ENCODE measurements around the gene ELOVL5. TPM values are rescaled to one million over a fixed set of nuclear protein-coding genes. Genes with fewer than 3 reads are reported as not detected.
A peak's percentile ranks its signal among the peaks of the same experiment; 100 is the strongest.
"Not testable (repeated sequence)": the region's sequence is repeated elsewhere in the genome, so short reads cannot be mapped to it uniquely, and the experiment has no call there.

ELOVL5 gene
- total and polyA plus RNA-seq, 2 donors: 62.8 to 75.6 TPM

DNA sequence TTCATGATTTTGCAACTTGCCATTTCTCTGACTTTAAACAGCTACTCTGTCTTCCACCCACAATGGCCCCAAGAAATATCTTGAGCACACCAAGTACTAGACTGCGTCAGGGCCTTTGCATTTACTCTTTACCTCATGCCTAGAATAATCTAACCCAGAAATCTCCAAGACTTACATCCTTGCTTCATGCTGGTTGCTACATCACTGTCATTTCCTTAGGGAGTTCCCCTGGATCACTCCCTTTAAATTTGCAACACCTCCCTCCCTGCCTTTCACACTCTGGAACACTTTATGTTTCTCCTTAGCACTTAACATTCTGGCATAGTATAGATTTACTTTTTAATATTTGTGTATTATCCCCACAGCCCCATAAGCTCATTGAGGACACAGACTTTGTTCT, 4.9 kb upstream of the ELOVL5 start:
- no peaks in the 10 kb centered on the region for H3K27me3 ChIP-seq (ENCODE audit: control insufficient read depth in 2 of 2, insufficient read depth in 1 of 2, low read length in 1 of 2)
- peaks cover 0 to 9% of the 10 kb centered on the region in 2 donors for H3K4me1 ChIP-seq (ENCODE audit: control insufficient read depth in 2 of 2, insufficient read depth in 2 of 2, low read length in 2 of 2)
- H3K27ac ChIP-seq (ENCODE audit: low read depth in 1 of 2, low read length in 1 of 2): no peak overlapping the region
- 97% methylated on average over 1 of the region's 1 CpG for WGBS
- no peaks in the 10 kb centered on the region for H3K9me3 ChIP-seq (ENCODE audit: control insufficient read depth in 2 of 2, insufficient read depth in 1 of 2, low read length in 1 of 2)
- H3K36me3 ChIP-seq (ENCODE audit: control insufficient read depth in 2 of 2, insufficient read depth in 2 of 2, low read length in 1 of 2): no peaks in the 10 kb centered on the region
- no peak overlapping the region for H3K4me3 ChIP-seq (ENCODE audit: low read length in 2 of 2)
- DNase-seq (ENCODE audit: low read depth in 6 of 9, low spot score in 9 of 9): no peak

DNA sequence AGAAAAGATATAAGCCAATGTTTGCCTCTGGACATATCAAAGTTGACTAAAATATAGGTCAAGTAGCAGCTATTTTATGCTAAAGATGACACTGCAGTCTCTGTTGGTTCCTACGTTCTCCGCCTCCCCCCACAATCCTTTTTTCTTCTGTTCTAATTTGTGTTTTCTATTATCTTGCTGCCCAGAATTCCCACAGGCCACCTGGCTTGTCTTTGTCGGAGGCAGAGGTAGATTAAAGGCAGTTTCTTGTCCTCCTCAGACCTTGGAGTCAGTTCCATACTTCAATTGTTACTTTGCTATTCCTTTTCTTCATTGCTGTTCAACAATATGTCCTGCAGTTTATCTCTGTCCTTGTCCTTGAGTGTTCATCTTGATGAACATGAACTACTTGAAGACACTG, 3.6 kb upstream of the ELOVL5 start:
- 70% methylated on average over 3 of the region's 3 CpGs for WGBS
- H3K4me1 ChIP-seq (ENCODE audit: control insufficient read depth in 2 of 2, insufficient read depth in 2 of 2, low read length in 2 of 2): peaks cover 0 to 4% of the 10 kb centered on the region in 2 donors
- H3K36me3 ChIP-seq (ENCODE audit: control insufficient read depth in 2 of 2, insufficient read depth in 2 of 2, low read length in 1 of 2): no peaks in the 10 kb centered on the region
- H3K9me3 ChIP-seq (ENCODE audit: control insufficient read depth in 2 of 2, insufficient read depth in 1 of 2, low read length in 1 of 2): no peaks in the 10 kb centered on the region
- DNase-seq (ENCODE audit: low read depth in 6 of 9, low spot score in 9 of 9): no peak
- no peak overlapping the region for H3K4me3 ChIP-seq (ENCODE audit: low read length in 2 of 2)
- H3K27me3 ChIP-seq (ENCODE audit: control insufficient read depth in 2 of 2, insufficient read depth in 1 of 2, low read length in 1 of 2): no peaks in the 10 kb centered on the region
- no peak overlapping the region for H3K27ac ChIP-seq (ENCODE audit: low read depth in 1 of 2, low read length in 1 of 2)

DNA sequence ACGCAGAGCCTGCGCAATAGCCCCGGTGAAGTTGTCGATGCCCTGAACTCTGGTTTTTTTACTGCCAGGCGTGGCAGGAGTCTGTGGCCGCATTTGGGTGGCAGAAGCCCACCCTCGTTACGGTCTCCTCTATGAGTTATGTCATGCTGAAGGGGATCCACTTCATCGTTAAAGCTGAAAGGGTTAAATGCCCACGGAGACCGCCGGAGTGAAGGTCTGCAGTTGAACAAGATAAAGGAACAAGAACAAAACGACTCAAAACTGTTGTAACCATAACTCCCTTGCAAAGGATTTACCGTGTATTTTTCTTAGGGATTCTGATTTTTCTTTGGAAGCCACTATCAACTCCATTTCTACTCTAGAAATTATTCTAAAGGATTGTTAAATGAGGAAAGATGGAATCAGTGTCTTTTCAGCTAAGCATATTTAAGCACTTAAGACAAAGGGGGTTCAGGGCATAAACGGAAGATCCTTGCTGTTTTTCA, 501 bp upstream of the ELOVL5 start:
- no peak for DNase-seq (ENCODE audit: low read depth in 6 of 9, low spot score in 9 of 9)
- WGBS: 2% methylated on average over 15 of the region's 15 CpGs
- Histone ChIP-seq H3K4me3 (ENCODE audit: low read length in 2 of 2) (peak overlapping the region; percentile 79 to 93), H3K27me3 (ENCODE audit: control insufficient read depth in 2 of 2, insufficient read depth in 1 of 2, low read length in 1 of 2) (no peaks in the 10 kb centered on the region), H3K9me3 (ENCODE audit: control insufficient read depth in 2 of 2, insufficient read depth in 1 of 2, low read length in 1 of 2) (no peaks in the 10 kb centered on the region), H3K36me3 (ENCODE audit: control insufficient read depth in 2 of 2, insufficient read depth in 2 of 2, low read length in 1 of 2) (peaks cover 0 to 14% of the 10 kb centered on the region in 2 donors), H3K27ac (ENCODE audit: low read depth in 1 of 2, low read length in 1 of 2) (peak overlapping the region; percentile 89 to 97), H3K4me1 (ENCODE audit: control insufficient read depth in 2 of 2, insufficient read depth in 2 of 2, low read length in 2 of 2) (peaks cover 10 to 16% of the 10 kb centered on the region in 2 donors)

DNA sequence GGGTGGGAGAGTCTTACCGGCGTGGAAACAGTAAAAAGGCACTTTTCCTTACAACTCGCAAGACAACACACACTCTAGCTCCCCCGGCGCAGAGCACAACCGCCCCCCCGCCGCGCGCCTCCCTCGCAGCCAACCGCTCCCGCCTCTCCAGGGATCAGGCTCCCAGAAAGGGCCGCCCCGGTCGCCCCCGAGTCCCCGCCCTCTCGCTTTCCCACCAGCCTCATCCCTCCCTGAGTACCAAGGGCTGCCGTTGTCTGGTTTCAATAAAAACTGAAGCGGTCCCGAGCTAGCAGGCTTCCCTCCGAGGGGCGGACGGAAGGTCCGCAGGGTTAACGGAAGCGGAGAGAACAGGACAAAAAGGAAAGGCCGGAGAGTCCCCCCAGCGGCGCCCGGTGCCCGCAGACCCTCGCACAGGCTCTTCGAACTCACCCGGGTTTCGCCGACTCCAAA, 804 bp downstream of the ELOVL5 start:
- no peaks in the 10 kb centered on the region for H3K27me3 ChIP-seq (ENCODE audit: control insufficient read depth in 2 of 2, insufficient read depth in 1 of 2, low read length in 1 of 2)
- H3K4me3 ChIP-seq (ENCODE audit: low read length in 2 of 2): peak overlapping the region; percentile 79 to 93
- peaks cover 21 to 28% of the 10 kb centered on the region in 2 donors for H3K4me1 ChIP-seq (ENCODE audit: control insufficient read depth in 2 of 2, insufficient read depth in 2 of 2, low read length in 2 of 2)
- DNase-seq (ENCODE audit: low read depth in 6 of 9, low spot score in 9 of 9): peak in 6 of 9 donors; percentile 42 to 78 (median 52)
- under 1% methylated on average over 38 of the region's 38 CpGs for WGBS
- H3K27ac ChIP-seq (ENCODE audit: low read depth in 1 of 2, low read length in 1 of 2): peak overlapping the region; percentile 89 to 97
- peaks cover 0 to 16% of the 10 kb centered on the region in 2 donors for H3K36me3 ChIP-seq (ENCODE audit: control insufficient read depth in 2 of 2, insufficient read depth in 2 of 2, low read length in 1 of 2)
- no peaks in the 10 kb centered on the region for H3K9me3 ChIP-seq (ENCODE audit: control insufficient read depth in 2 of 2, insufficient read depth in 1 of 2, low read length in 1 of 2)

DNA sequence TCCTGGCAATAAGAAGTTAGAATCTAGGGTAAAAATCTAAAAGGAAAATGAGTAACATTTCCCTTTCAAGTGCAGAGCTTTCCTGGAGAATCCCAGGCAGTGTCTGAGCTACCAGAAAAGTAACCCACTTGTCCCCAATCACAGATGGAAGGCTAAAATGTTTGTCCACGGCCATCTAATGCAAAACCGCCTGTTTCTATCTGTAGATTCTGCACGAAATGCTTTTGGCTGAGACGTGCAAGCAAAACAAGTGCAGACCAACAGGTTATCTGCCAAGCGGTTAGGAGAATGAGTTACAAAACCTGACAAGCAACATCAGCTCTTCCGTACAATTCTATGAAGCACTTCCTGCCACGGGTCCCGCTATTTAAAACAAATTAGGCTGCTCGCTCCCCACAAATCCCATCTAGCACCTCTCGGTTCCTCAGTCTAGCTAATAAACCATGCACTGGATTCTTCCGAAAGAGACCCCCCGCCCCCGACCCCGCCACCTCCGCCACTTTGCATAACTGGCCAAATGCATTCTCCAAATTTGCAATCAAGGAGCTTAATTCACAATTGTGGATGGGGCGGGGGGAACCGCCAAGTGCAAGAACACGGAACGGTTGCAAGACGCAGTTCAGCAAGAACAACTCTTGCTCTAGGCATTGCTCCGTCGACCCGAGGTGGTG, 1.4 kb downstream of the ELOVL5 start:
- Histone ChIP-seq H3K27ac (ENCODE audit: low read depth in 1 of 2, low read length in 1 of 2) (peak overlapping the region; percentile 89 to 97), H3K4me1 (ENCODE audit: control insufficient read depth in 2 of 2, insufficient read depth in 2 of 2, low read length in 2 of 2) (peaks cover 24 to 32% of the 10 kb centered on the region in 2 donors), H3K36me3 (ENCODE audit: control insufficient read depth in 2 of 2, insufficient read depth in 2 of 2, low read length in 1 of 2) (peaks cover 0 to 16% of the 10 kb centered on the region in 2 donors), H3K27me3 (ENCODE audit: control insufficient read depth in 2 of 2, insufficient read depth in 1 of 2, low read length in 1 of 2) (no peaks in the 10 kb centered on the region), H3K4me3 (ENCODE audit: low read length in 2 of 2) (peak overlapping the region; percentile 79 to 93), H3K9me3 (ENCODE audit: control insufficient read depth in 2 of 2, insufficient read depth in 1 of 2, low read length in 1 of 2) (no peaks in the 10 kb centered on the region)
- under 1% methylated on average over 23 of the region's 23 CpGs for WGBS
- peak in 6 of 9 donors; percentile 39 to 79 (median 52) for DNase-seq (ENCODE audit: low read depth in 6 of 9, low spot score in 9 of 9)

DNA sequence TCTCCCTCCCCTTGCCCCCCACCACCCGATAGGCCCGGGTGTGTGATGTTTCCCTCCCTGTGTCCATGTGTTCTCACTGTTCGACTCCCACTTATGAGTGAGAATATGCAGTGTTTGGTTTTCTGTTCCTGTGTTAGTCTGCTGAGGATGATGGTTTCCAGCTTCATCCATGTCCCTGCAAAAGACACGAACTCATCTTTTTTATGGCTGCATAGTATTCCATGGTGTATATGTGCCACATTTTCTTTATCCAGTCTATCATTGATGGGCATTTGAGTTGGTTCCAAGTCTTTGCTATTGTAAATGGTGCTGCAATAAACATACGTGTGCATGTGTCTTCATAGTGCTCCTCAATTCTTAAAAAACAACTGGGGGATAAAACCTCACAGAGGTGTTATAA, 2.7 kb downstream of the ELOVL5 start:
- H3K4me3 ChIP-seq (ENCODE audit: low read length in 2 of 2); H3K9me3 ChIP-seq (ENCODE audit: control insufficient read depth in 2 of 2, insufficient read depth in 1 of 2, low read length in 1 of 2); H3K27me3 ChIP-seq (ENCODE audit: control insufficient read depth in 2 of 2, insufficient read depth in 1 of 2, low read length in 1 of 2); H3K27ac ChIP-seq (ENCODE audit: low read depth in 1 of 2, low read length in 1 of 2); DNase-seq (ENCODE audit: low read depth in 6 of 9, low spot score in 9 of 9): not testable (repeated sequence)
- H3K36me3 ChIP-seq (ENCODE audit: control insufficient read depth in 2 of 2, insufficient read depth in 2 of 2, low read length in 1 of 2): peaks cover 0 to 16% of the 10 kb centered on the region in 2 donors
- WGBS: 93% methylated on average over 5 of the region's 5 CpGs
- H3K4me1 ChIP-seq (ENCODE audit: control insufficient read depth in 2 of 2, insufficient read depth in 2 of 2, low read length in 2 of 2): peaks cover 27 to 43% of the 10 kb centered on the region in 2 donors

DNA sequence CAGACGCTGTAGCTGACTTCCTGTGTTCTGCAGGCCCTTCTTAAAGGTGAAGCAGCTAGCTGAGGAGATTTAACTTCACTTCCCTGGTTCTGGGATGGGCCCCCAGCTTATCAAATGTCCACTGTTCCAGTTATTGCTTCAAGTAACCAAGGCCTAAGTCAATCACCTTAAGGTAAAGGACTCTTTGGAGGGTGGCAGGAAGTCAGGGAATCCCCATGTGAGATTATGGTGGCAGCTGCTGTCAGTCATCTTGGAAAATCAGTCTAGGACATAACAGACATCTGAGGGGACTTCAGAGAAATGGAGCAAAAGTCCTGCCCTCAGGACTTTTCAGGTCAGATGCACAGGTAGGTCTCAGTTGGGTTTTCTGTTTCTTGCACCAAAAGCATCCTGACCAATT, 3.8 kb downstream of the ELOVL5 start:
- H3K4me3 ChIP-seq (ENCODE audit: low read length in 2 of 2): no peak overlapping the region
- no peak for DNase-seq (ENCODE audit: low read depth in 6 of 9, low spot score in 9 of 9)
- H3K9me3 ChIP-seq (ENCODE audit: control insufficient read depth in 2 of 2, insufficient read depth in 1 of 2, low read length in 1 of 2): no peaks in the 10 kb centered on the region
- peaks cover 0 to 16% of the 10 kb centered on the region in 2 donors for H3K36me3 ChIP-seq (ENCODE audit: control insufficient read depth in 2 of 2, insufficient read depth in 2 of 2, low read length in 1 of 2)
- no peaks in the 10 kb centered on the region for H3K27me3 ChIP-seq (ENCODE audit: control insufficient read depth in 2 of 2, insufficient read depth in 1 of 2, low read length in 1 of 2)
- WGBS: 2% methylated on average over 1 of the region's 1 CpG
- H3K4me1 ChIP-seq (ENCODE audit: control insufficient read depth in 2 of 2, insufficient read depth in 2 of 2, low read length in 2 of 2): peaks cover 31 to 47% of the 10 kb centered on the region in 2 donors
- peak overlapping the region in 1 of 2 donors; percentile 54 for H3K27ac ChIP-seq (ENCODE audit: low read depth in 1 of 2, low read length in 1 of 2)

DNA sequence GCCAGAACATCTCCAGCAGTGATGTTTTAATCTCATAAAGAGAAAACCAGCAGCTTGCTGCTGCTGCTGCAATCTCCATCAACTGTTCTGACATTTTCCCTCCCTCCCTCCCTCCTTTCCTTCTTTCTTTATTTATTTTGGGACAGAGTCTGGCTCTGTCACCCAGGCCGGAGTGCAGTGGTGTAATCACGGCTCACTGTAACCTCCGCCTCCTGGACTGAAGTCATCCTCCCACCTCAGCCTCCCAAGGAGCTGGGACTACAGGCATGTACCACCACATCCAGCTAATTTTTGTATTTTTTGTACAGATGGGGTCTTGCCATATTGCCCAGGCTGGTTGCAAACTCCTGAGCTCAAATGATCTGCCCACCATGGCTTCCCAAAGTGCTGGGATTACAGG, 5.7 kb downstream of the ELOVL5 start:
- DNase-seq (ENCODE audit: low read depth in 6 of 9, low spot score in 9 of 9): no peak
- peaks cover 0 to 16% of the 10 kb centered on the region in 2 donors for H3K36me3 ChIP-seq (ENCODE audit: control insufficient read depth in 2 of 2, insufficient read depth in 2 of 2, low read length in 1 of 2)
- H3K27ac ChIP-seq (ENCODE audit: low read depth in 1 of 2, low read length in 1 of 2): peak overlapping the region in 1 of 2 donors; percentile 13
- peaks cover 37 to 51% of the 10 kb centered on the region in 2 donors for H3K4me1 ChIP-seq (ENCODE audit: control insufficient read depth in 2 of 2, insufficient read depth in 2 of 2, low read length in 2 of 2)
- 97% methylated on average over 3 of the region's 3 CpGs for WGBS
- no peaks in the 10 kb centered on the region for H3K27me3 ChIP-seq (ENCODE audit: control insufficient read depth in 2 of 2, insufficient read depth in 1 of 2, low read length in 1 of 2)
- H3K4me3 ChIP-seq (ENCODE audit: low read length in 2 of 2): no peak overlapping the region
- H3K9me3 ChIP-seq (ENCODE audit: control insufficient read depth in 2 of 2, insufficient read depth in 1 of 2, low read length in 1 of 2): no peaks in the 10 kb centered on the region

DNA sequence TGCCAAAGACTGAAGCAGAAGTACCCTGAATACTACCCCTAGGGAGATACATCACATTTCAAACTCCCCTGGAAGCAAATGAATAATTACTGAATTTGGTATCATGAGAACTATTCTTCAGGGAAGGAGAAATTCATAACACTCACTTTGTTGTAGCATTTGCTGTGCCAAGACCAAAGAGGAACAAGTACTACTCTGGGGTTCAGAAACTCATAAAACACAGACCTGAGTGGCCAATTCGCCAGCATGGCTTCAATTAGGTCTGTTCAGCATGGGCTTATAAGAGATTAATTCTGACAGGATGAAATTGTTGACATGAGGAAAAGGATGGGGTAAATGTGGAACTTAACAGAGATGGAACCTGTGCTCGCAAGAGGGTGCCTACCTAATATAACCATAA, 6.5 kb downstream of the ELOVL5 start:
- no peak for DNase-seq (ENCODE audit: low read depth in 6 of 9, low spot score in 9 of 9)
- H3K27me3 ChIP-seq (ENCODE audit: control insufficient read depth in 2 of 2, insufficient read depth in 1 of 2, low read length in 1 of 2): no peaks in the 10 kb centered on the region
- H3K36me3 ChIP-seq (ENCODE audit: control insufficient read depth in 2 of 2, insufficient read depth in 2 of 2, low read length in 1 of 2): peaks cover 3 to 16% of the 10 kb centered on the region in 2 donors
- 90% methylated on average over 2 of the region's 2 CpGs for WGBS
- H3K4me3 ChIP-seq (ENCODE audit: low read length in 2 of 2): no peak overlapping the region
- no peaks in the 10 kb centered on the region for H3K9me3 ChIP-seq (ENCODE audit: control insufficient read depth in 2 of 2, insufficient read depth in 1 of 2, low read length in 1 of 2)
- H3K27ac ChIP-seq (ENCODE audit: low read depth in 1 of 2, low read length in 1 of 2): no peak overlapping the region
- H3K4me1 ChIP-seq (ENCODE audit: control insufficient read depth in 2 of 2, insufficient read depth in 2 of 2, low read length in 2 of 2): peaks cover 46 to 58% of the 10 kb centered on the region in 2 donors
